ENCODE results near the gene HK3.

Gene HK3

DNA sequence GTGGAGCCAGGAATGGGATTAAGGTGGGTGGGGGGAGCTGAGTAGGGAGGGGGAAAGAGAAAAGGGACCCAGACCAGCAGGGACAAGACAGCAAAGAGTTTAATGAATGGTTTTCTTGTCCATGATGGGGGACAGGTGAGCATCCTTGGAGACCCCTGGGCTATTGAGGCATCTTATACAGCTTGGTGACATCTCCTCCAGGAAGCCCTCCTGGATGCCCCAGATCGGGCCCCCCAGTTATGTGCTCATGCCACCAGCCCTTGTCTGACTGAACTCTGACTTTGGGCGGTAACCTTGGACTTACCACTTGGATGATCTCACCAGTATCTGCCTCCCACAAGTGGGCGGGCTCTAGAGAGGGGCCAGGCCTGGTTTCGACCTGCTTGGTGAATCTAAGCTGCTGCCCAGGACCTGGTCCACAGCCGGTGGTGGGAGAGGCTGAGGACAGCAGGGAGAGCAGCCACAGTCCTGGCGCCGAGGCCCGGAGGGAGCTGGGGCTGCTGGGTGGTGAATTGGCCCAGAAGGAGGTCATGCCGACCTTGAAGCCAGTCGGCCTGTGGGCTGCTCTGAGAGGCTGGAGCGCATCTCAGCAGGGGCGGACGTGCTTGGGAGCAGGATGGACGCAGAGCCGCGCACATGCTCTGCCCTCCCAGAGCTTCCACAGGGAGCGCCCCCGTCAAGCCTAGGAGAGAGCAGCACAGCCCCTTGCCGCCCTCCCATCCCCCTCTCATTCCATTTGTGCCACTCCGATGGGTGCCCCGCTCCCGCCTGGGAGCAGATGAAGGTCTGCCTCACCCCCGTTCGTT lies 52.6 kb downstream of the HK3 start:
- no peak for DNase-seq

DNA sequence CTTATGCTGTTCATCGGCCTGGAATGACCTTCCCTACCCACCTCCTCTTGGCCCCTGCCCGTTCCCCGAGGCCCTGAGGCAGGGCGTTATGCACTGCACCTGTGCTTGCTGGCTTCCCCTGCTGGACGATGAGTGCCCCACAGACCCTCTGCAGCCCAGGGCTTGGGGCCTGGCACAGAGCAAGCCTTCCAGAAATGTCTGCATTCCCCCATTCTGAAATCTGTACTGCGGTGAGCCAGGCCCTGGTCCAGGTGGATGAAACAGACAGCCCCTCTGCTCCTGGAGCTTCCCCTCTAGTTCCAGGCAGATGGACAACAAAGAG lies 53.8 kb downstream of the HK3 start:
- no peak for DNase-seq

DNA sequence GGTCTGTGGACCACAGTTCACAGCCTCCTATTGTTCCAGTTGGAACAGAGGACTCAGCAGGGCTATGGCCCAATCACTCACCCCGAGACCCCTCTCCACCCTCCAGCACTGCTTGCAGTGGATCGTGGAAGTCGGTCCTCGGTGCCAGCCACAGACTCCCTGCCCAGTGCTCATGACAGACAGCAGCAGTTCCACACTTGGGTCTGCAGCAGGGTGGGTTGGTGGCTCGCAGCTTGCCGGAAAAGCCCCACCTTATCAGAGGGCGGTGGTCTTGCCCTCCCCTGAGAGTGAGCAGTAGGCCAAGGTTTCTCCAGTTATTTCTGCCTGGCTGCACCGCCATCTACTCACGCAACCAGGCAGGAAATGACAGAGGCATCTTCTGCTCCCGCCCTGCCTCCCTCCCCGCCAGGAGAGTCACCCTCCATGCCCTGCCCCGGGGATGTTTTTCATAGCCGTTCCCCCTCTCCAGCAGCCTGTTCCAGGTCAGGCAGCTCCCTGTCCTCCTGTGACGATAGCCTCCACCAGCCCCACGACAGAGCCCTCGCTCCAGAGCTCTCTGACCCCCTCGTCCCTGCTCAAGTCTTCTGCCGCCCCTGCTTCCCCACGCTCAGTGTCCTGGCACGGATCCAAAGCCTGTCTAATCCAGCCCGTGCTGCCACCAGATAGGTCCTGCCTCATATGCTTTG lies 54.3 kb downstream of the HK3 start:
- no peak for DNase-seq

DNA sequence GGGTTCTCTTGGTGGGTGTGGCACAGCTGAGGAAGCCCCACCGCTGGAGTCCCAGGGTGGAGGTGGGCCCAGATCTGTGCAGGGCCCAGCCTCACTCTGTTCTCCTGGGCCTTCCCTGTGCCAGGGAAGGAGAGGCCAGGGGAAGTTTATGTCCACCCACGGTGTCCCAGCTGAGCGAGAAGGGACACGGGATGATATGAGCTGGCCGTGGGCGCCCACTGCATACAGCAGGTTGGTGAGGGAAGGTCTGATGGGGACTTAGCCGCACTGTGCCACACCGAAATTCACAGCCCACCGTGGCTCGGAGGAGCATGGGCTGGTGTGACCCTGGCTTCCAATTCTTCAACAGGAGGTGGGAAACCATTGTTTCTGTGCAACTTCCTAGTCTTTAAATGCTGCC lies 54.9 kb downstream of the HK3 start:
- no peak for DNase-seq

DNA sequence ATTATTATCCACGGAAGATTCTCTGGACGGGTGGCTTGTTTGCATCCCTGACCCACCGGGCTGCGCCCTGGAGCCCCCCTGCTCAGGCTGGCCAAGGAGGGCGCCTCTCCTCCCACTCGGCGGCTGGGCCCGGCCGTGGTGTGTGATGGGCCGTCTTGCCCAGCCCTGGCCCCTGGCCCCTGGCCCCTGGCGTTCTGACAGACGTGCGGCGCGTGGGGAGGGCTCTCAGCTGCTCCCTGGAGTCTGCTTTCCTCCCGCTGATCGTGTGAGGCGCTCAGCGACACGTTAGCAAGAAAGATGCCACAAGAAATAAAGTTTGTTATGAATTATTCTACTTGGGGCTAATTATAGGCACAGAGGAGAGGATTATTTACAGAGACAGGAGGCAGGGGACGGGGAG lies 55.5 kb downstream of the HK3 start:
- DNase-seq, result no peak

DNA sequence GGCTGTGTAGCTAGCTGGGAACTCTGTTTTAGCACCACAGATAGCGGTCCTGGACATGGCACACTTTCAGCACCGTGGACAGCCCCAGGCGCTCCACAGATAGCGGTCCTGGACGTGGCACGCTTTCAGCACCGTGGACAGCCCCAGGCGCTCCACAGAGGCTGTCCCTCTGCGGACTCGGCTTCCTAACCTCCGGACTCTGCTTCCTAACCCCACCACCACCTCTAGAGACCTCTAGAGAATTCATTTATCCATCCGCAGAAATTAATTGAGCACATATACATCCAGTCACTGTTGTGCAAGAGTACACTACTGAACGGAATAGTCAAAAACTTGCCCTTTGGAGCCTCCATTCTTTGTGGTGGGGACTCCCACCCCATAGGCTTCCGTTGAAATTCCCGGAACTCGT lies 61.4 kb downstream of the HK3 start:
- peak; percentile 86 for DNase-seq

DNA sequence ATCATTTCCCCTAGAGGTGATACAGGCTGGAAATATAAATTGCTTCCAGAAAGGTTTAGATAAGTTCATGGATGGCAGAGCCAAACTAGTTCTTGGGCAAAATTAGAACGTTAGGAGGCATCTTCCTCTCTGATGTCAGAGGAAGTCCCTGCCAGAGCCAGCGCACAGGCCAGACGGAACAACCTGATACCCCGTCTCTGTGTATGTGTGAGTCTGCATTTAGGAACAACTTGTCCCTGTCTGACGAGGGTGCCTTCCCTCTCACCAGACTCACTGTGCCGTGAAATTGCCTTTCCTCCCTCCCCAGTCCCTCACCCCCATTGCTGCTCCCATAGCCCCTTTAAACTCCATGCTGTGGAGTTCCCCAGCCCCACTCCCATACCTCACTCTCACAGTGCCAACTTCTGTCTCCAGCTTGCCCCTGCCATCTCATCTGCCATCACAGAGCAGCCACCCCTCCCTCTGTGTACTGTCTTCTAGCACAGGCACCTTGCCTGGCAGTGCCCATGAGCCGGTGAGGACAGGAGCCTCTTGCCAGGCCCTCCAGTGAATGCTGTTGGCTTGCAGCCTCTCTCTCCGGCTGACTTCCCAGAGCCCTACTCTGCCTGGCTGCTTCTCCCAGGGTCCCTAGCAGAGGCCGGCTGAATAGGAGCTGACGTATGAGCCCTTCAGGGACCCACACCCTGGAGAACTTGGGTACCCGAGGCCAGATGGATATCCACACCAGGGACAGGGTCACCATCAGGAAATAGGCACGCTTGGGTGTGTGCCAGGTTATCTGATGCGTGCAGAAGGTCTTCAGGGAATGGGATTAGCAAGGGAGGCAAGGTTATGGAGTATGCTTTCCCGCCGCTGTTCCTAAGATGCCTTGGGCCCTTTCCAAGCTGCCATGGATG lies 62.1 kb downstream of the HK3 start:
- DNase-seq, result no peak

DNA sequence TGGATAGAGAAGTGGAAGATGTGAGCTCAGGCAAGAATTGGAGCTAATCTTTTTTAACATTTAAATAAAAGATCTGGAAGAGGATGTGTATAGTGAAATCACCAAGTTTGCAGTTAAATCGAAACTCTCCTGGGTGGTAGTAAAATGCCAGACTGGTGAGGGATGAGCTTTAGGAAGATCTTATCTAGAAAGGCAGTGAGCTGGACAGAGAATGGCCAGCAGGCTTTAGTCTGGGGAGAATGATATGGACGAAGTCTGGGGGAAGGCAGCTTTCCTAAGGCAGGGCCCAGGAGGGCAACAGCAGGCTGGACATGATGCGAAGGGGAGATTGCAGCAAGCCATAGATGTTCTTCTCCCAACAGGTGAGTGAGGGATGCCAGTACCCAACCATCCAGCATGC lies 63.2 kb downstream of the HK3 start:
- DNase-seq, result no peak

DNA sequence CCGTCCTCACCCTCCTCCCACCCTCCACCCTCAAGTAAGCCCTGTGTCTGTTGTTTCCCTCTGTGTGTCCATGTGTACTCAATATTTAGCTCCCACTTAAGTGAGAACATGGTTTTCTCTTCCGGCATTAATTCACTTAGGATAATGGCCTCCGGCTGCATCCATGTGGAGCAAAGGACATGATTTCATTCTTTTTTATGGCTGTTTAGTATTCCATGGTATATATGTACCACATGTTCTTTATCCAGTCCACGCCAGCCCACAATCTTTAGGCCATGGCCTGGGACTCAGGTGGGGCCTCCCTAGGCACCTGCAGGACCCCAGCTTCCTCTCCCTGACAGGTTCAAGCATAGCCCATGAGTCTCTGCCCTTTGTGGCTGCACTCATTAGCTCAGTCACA lies 65.9 kb downstream of the HK3 start:
- DNase-seq, result no peak

DNA sequence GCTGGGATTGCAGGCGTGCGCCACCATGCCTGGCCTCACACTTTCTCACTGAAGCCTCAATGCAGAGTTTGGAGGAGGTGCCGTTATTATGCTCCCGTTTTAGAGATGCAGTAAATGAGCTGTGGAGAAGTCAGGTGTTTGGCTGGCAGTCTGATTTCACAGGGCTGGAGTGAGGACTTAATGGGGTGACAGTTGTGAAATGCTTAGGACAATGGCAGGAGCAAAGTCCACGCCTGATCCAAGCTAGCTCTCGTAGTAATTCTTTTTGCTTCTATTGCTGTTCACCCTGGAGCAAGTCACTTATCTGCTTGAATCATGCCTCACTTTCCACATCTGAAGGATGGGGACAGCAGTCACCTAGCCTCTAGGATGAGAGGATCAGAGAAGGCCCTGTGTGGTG lies 67.0 kb downstream of the HK3 start:
- DNase-seq, result no peak

DNA sequence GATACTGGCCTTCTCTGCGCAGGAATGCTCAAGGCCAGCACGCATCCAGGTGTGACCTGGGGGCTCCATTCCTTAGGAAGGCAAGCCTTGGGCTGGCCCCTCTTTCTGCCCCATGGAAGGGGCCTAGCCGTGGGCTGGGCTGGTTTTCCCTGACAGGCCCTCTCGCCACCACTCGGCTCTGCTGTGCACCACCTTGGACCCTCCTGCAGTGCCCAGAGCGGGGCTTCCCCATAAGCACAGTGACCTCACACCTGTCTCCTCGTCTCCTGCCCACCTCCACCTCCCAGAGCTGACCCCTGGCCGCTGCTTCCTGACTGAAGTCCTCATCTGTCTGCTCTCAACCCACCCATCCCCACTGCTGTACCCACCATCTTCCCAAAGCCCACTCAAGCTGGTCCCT lies 67.7 kb downstream of the HK3 start:
- DNase-seq, result no peak

DNA sequence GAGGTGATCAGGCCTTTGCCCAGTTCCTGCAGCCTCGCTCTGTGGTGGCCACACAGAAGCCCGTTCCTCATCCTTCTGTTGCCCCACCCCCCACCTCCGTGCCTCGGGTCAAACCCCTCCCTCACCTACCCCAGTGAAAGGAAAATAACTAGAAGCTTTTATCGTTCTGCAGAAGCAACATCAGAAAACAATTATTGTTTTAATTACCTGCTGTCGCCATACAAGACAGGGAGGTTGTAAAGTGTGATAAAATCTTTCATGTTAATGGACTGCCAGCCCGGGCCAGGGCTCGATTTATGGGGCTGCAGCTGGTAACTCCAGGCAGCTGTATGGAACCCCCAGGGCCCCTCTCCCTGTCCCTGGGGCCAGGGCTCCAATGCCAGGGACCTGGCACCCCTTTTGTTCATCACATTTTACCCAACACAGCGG lies 68.1 kb downstream of the HK3 start:
- no peak for DNase-seq

All from fibroblast of upper back skin (primary cell).